Testis (tissue), 2 donors: ENCODE data around the gene MED12L.

ENCODE experiments used
- POLR2A ChIP-seq: fragments of 450-650 bp; IDR thresholded peaks from one replicate; pipeline ENCODE4 v1.6.1; 2017; ENCODE audit warnings: antibody characterized with exemption, mild to moderate bottlenecking, moderate library complexity
- TF ChIP-seq, protein P1 (sequence below), 3 experiments: fragments of 450-650 bp in 2 of 3; fragments of 200-600 bp in 1 of 3; sonication (generic) in 1 of 3; IDR thresholded peaks; one replicate each; pipeline ENCODE4 v1.5.1; 2016 to 2019; ENCODE audit warnings: antibody characterized with exemption in 3 of 3, mild to moderate bottlenecking in 2 of 3, moderate library complexity in 1 of 3

- TF ChIP-seq POLR2A: no peak
- TF ChIP-seq, protein P1, sequence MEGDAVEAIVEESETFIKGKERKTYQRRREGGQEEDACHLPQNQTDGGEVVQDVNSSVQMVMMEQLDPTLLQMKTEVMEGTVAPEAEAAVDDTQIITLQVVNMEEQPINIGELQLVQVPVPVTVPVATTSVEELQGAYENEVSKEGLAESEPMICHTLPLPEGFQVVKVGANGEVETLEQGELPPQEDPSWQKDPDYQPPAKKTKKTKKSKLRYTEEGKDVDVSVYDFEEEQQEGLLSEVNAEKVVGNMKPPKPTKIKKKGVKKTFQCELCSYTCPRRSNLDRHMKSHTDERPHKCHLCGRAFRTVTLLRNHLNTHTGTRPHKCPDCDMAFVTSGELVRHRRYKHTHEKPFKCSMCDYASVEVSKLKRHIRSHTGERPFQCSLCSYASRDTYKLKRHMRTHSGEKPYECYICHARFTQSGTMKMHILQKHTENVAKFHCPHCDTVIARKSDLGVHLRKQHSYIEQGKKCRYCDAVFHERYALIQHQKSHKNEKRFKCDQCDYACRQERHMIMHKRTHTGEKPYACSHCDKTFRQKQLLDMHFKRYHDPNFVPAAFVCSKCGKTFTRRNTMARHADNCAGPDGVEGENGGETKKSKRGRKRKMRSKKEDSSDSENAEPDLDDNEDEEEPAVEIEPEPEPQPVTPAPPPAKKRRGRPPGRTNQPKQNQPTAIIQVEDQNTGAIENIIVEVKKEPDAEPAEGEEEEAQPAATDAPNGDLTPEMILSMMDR (IDR thresholded peaks at IDR 0.05): no peak
Measured at GRCh38 chr3:151130428-151130827, 45.0 kb downstream of the MED12L start.
